Lung (tissue), 12 donors: ENCODE measurements around the gene ZNF132. TPM values are rescaled to one million over a fixed set of nuclear protein-coding genes. Genes with fewer than 3 reads are reported as not detected.

Experiments
- ATAC-seq: fragments of 200-7000 bp; cut with Tn5 transposase; one replicate; pipeline ENCODE4 v1.9.1; 2020; ENCODE audit warnings: moderate number of reproducible peaks; ENCODE audit not compliant: insufficient read depth, low FRiP score
- DNase-seq, 3 donors: peaks; one replicate each; pipeline ENCODE4 v3.0.0-alpha.2; 2013 to 2017
- H3K27ac ChIP-seq, 2 donors: one replicate each; pipeline ENCODE4 v1.5.1; 2013; ENCODE audit warnings: mild to moderate bottlenecking in 2 of 2, moderate library complexity in 2 of 2, control low read depth in 1 of 2, inconsistent platforms in 1 of 2, low read depth in 1 of 2, low read length in 1 of 2
- H3K27me3 ChIP-seq, 3 donors: one replicate each; pipeline ENCODE4 v1.5.1; 2013; ENCODE audit warnings: low read length in 2 of 3; ENCODE audit not compliant: control insufficient read depth in 3 of 3, insufficient read depth in 3 of 3
- H3K36me3 ChIP-seq, 4 donors: one replicate each; pipeline ENCODE4 v1.5.1; 2013; ENCODE audit warnings: low read length in 4 of 4, mild to moderate bottlenecking in 1 of 4, moderate library complexity in 1 of 4; ENCODE audit not compliant: control insufficient read depth in 4 of 4, insufficient read depth in 4 of 4
- H3K4me1 ChIP-seq, 5 donors: one replicate each; pipeline ENCODE4 v1.5.1; 2013; ENCODE audit warnings: low read length in 5 of 5, mild to moderate bottlenecking in 2 of 5, moderate library complexity in 1 of 5; ENCODE audit not compliant: control insufficient read depth in 5 of 5, insufficient read depth in 5 of 5
- H3K4me3 ChIP-seq: one replicate; pipeline ENCODE4 v1.5.1; 2013; ENCODE audit warnings: mild to moderate bottlenecking, control low read depth, moderate library complexity
- H3K9ac ChIP-seq, 2 donors: one replicate each; pipeline ENCODE4 v1.5.1; 2013; ENCODE audit warnings: low read length in 2 of 2, control low read depth in 1 of 2; ENCODE audit not compliant: insufficient read depth in 1 of 2
- H3K9me3 ChIP-seq, 4 donors: one replicate each; pipeline ENCODE4 v1.5.1; 2013; ENCODE audit warnings: low read length in 3 of 4, mild to moderate bottlenecking in 1 of 4, moderate library complexity in 1 of 4; ENCODE audit not compliant: control insufficient read depth in 4 of 4, insufficient read depth in 3 of 4
- WGBS, 2 donors: extraction: QIAGEN DNeasy Blood & Tissue Kit; methylation state at CpG; one replicate each; pipeline ENCODE4 v1.1.7; 2013; 5-methylcytosine and 5-hydroxymethylcytosine counted together
- polyA plus RNA-seq, 2 donors: library from polyadenylated mRNA; stranded (reverse); fragments of 200-250 nt; gene quantifications; one replicate each; pipeline ENCODE4 v1.2.1, GENCODE V29; 2013
- total RNA-seq, 2 donors: library from RNA; depleted of rRNA in 1 of 2; stranded (reverse); fragments of >200 nt in 1 of 2; gene quantifications; one replicate each; pipeline ENCODE4 v1.2.1, GENCODE V29; 2014 to 2021
- TF ChIP-seq, protein P1 (sequence below): IDR thresholded peaks from 2 replicates; pipeline ENCODE4 v1.5.1; 2012; ENCODE audit warnings: mild to moderate bottlenecking; ENCODE audit errors: control extremely low read depth, extremely low read depth
- donor health status: control.
- donor health status: control.
- donor health status: Bipolar disorder and iron deficiency.
- donor health status: healthy.
- donor health status: DM: yes; HTN: yes; CAD: no.

ZNF132 gene
- total and polyA plus RNA-seq, 4 donors: 1.0 to 7.4 (median 2.9) TPM

DNA sequence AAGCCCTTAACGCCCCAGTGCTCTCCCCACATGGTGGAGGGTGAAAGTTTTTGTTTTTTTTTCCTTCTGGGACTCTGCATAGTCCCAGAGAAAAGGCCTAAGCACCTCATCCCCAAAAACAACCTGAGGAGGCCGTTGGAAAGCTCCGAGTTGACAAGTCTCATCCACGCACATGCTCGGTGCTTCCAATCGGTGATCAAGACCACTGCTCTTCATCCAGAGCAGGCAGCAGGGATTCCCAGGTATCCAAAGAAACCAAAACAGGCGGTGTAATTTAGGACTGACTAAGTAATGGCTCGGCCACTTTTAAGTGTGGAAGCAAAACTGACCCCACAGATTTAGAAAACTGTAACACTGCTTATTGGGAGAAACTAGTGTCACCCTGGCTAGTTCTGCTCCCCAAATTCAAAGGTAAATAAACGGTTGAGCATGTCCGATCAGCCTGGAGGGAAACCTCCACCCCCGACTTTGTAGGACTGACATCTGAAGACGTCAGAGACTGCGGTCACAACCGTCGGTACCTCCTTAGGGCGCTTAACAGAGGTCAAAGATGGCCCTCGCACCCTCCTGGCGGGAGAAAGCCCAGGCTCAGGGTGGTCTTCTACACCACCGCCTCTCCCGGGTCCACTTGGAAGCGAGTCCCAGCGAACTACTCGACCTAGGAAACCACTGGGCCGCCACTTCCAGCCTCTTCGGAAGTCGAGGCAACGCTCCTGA, 35.2 kb upstream of the ZNF132 start:
- H3K4me3 ChIP-seq: peak overlapping the region; percentile 51
- ATAC-seq: no peak
- H3K36me3 ChIP-seq: peaks cover 2 to 33% (median 12%) of the 10 kb centered on the region in 4 donors
- DNase-seq: peak in 1 of 3 donors; percentile 9
- H3K4me1 ChIP-seq: peaks cover 0 to 15% (median 5%) of the 10 kb centered on the region in 5 donors
- 23 to 26% methylated on average over 27 of the region's 27 CpGs for WGBS, 2 donors
- peak overlapping the region; percentile 86 for H3K27ac ChIP-seq
- no peaks in the 10 kb centered on the region for H3K27me3 ChIP-seq
- no peaks in the 10 kb centered on the region for H3K9me3 ChIP-seq
- H3K9ac ChIP-seq: peak overlapping the region; percentile 51 to 61
- TF ChIP-seq, protein P1, sequence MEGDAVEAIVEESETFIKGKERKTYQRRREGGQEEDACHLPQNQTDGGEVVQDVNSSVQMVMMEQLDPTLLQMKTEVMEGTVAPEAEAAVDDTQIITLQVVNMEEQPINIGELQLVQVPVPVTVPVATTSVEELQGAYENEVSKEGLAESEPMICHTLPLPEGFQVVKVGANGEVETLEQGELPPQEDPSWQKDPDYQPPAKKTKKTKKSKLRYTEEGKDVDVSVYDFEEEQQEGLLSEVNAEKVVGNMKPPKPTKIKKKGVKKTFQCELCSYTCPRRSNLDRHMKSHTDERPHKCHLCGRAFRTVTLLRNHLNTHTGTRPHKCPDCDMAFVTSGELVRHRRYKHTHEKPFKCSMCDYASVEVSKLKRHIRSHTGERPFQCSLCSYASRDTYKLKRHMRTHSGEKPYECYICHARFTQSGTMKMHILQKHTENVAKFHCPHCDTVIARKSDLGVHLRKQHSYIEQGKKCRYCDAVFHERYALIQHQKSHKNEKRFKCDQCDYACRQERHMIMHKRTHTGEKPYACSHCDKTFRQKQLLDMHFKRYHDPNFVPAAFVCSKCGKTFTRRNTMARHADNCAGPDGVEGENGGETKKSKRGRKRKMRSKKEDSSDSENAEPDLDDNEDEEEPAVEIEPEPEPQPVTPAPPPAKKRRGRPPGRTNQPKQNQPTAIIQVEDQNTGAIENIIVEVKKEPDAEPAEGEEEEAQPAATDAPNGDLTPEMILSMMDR: no peak

DNA sequence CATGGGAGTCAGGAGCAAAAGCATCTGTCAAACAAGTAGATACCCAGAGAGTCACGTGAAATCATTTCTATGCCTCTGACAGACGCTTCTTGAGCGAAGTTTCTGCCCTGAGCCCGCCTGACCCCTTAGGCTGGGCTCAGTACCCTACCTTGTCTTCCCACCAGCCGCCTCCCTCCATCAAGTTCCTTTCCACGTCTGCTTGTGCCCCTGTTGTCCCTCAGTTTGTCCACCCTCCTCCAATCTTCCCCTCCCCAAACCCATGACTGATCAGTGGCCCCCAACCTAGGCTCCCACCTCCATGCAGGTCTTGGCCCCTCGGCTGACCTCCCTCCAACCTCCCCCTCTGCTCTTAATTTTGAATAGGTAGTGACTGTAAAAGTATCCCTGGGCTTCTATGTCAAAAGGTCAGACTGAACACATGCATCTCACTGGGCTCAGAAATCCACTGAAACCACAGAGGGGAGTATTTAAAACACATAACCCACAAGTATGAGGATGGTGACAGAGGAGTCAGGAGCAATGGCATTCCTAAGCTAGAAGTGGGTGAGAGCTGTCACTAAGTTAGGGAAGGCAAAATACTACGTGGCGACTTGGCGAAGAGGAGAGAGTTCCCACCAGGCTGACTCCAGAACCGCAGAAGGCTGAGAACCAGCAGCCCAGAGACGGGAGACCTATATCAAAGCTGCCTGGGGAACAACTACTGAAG, 34.5 kb upstream of the ZNF132 start:
- no peaks in the 10 kb centered on the region for H3K27me3 ChIP-seq
- DNase-seq (no peak), ATAC-seq (no peak)
- WGBS, 2 donors: 89 to 92% methylated on average over 12 of the region's 12 CpGs
- H3K9me3 ChIP-seq: no peaks in the 10 kb centered on the region
- H3K27ac ChIP-seq: no peak overlapping the region
- peaks cover 0 to 15% (median 5%) of the 10 kb centered on the region in 5 donors for H3K4me1 ChIP-seq
- TF ChIP-seq, protein P1: no peak
- no peak overlapping the region for H3K4me3 ChIP-seq
- H3K9ac ChIP-seq: no peak overlapping the region
- peaks cover 2 to 33% (median 12%) of the 10 kb centered on the region in 4 donors for H3K36me3 ChIP-seq

DNA sequence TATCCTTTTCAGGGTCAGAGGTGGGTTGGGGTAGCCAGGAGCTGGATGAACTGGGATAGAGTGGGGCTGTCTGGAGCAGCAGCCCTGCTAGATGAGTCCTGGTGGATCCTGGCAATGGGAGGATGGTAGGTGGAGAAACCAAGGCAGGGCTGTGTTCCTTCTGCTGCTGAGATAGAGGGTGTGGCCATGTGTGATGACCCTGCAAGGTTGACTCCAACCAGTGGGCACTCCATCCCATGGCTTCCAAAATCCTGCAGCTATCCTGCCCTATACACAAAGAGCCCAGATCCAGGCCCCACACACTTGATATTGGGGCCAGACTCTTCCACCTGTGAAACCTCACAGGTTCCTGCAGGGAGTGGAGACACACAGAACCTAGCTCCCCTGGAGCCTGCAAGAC, 33.8 kb upstream of the ZNF132 start:
- no peak overlapping the region for H3K9ac ChIP-seq
- DNase-seq: no peak
- TF ChIP-seq, protein P1: no peak
- ATAC-seq: no peak
- H3K4me3 ChIP-seq: no peak overlapping the region
- H3K36me3 ChIP-seq: peaks cover 2 to 37% (median 12%) of the 10 kb centered on the region in 4 donors
- H3K4me1 ChIP-seq: peaks cover 0 to 17% (median 5%) of the 10 kb centered on the region in 5 donors
- no peaks in the 10 kb centered on the region for H3K27me3 ChIP-seq
- no peak overlapping the region for H3K27ac ChIP-seq
- no peaks in the 10 kb centered on the region for H3K9me3 ChIP-seq
